Ishikawa (cell line): Measurements from ENCODE around the gene DIAPH3.

Experiments
- EGR1 ChIP-seq: IDR thresholded peaks from 2 replicates; pipeline ENCODE4 v1.6.1; 2012
- EP300 ChIP-seq: IDR thresholded peaks from 2 replicates; pipeline ENCODE4 v1.6.1; 2012; ENCODE audit warnings: borderline replicate concordance
- FOXM1 ChIP-seq: IDR thresholded peaks from 2 replicates; pipeline ENCODE4 v1.6.1; 2012; ENCODE audit warnings: low read depth, borderline replicate concordance
- REST ChIP-seq: IDR thresholded peaks from 2 replicates; pipeline ENCODE4 v1.6.1; 2012; ENCODE audit warnings: low read depth, mild to moderate bottlenecking
- TAF1 ChIP-seq: IDR thresholded peaks from 2 replicates; pipeline ENCODE4 v1.6.1; 2012; ENCODE audit warnings: low read depth, mild to moderate bottlenecking
- YY1 ChIP-seq: IDR thresholded peaks from 2 replicates; pipeline ENCODE4 v1.6.1; 2012; ENCODE audit warnings: low read depth
- ZBTB7A ChIP-seq: IDR thresholded peaks from 2 replicates; pipeline ENCODE4 v1.6.1; 2012; ENCODE audit warnings: low read depth

DNA sequence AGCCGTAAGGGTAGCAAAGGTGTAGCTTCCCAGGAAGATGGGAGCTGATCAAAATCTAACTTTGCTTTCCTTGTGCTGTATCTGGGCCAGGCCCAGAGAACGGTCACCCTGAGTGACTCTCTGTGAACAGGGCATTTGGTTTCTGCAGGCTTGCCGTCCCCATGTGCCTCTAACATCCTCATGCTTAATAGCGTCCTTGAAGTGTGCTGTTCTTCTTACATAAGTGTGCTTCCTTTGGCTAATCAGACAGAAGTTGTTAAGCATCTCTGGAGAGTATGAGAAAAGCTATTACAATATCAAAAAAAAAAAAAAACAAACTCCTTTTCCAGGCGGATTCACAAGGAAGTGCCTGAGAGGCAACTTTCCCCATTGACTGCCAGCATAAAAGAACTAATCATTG, 503.7 kb downstream of the DIAPH3 start:
- TF ChIP-seq EGR1 (no peak), TAF1 (no peak), ZBTB7A (no peak), REST (no peak), EP300 (no peak), FOXM1 (no peak), YY1 (no peak)
